ENCODE results near the gene CYP19A1.

DNA sequence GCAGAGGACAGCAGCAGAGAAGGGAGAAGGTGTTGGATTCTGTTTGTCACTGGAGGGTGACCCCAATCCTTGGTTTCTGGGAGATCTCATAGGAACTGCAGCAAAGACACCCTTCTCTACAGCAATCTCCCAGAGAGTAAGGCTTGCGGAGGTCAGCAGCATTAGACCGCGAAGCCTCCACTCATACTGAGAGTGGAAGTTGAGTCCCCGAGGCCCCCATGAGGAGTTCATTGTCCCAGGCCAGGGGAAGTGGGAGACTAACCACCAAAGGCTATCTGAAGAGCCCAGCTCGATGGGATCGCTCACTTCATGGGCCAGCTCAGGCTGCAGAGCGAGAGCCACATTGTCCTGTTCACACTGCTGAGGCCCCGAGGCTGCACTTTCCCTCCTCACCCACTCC is 47.6 kb upstream of the CYP19A1 start:
- TF ChIP-seq, protein P1, sequence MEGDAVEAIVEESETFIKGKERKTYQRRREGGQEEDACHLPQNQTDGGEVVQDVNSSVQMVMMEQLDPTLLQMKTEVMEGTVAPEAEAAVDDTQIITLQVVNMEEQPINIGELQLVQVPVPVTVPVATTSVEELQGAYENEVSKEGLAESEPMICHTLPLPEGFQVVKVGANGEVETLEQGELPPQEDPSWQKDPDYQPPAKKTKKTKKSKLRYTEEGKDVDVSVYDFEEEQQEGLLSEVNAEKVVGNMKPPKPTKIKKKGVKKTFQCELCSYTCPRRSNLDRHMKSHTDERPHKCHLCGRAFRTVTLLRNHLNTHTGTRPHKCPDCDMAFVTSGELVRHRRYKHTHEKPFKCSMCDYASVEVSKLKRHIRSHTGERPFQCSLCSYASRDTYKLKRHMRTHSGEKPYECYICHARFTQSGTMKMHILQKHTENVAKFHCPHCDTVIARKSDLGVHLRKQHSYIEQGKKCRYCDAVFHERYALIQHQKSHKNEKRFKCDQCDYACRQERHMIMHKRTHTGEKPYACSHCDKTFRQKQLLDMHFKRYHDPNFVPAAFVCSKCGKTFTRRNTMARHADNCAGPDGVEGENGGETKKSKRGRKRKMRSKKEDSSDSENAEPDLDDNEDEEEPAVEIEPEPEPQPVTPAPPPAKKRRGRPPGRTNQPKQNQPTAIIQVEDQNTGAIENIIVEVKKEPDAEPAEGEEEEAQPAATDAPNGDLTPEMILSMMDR (IDR thresholded peaks at IDR 0.05; ENCODE audit: insufficient read depth, low read length), result no peak
- TF ChIP-seq SPI1 (IDR thresholded peaks at IDR 0.05; ENCODE audit: borderline replicate concordance, low read depth), result no peak
- no peak for TF ChIP-seq POLR2AphosphoS5 (IDR thresholded peaks at IDR 0.05; ENCODE audit: low read depth)
- no peak for TF ChIP-seq GABPA (IDR thresholded peaks at IDR 0.05; ENCODE audit: low read depth)

Measured in HL-60 (cell line).